Osteocyte (in vitro differentiated cells): ENCODE data around the gene RNF125. TPM values are rescaled to one million over a fixed set of nuclear protein-coding genes. Genes with fewer than 3 reads are reported as not detected.

ENCODE experiments used
- DNase-seq: peaks from one replicate; pipeline ENCODE4 v3.0.0; 2021; ENCODE audit warnings: mixed read lengths; ENCODE audit not compliant: unreplicated experiment; ENCODE audit errors: extremely low spot score
- H3K27ac Mint-ChIP-seq: one replicate; pipeline ENCODE4 v1.8.0; 2021; ENCODE audit warnings: mild to moderate bottlenecking, mixed read lengths; ENCODE audit not compliant: unreplicated experiment
- H3K27me3 Mint-ChIP-seq: one replicate; pipeline ENCODE4 v1.8.0; 2021; ENCODE audit warnings: mixed read lengths; ENCODE audit not compliant: unreplicated experiment
- H3K36me3 Mint-ChIP-seq: one replicate; pipeline ENCODE4 v1.8.0; 2021; ENCODE audit warnings: mixed read lengths; ENCODE audit not compliant: unreplicated experiment
- H3K4me1 Mint-ChIP-seq: one replicate; pipeline ENCODE4 v1.8.0; 2021; ENCODE audit warnings: mixed read lengths; ENCODE audit not compliant: unreplicated experiment
- H3K4me3 Mint-ChIP-seq: one replicate; pipeline ENCODE4 v1.8.0; 2021; ENCODE audit warnings: mild to moderate bottlenecking, moderate library complexity, mixed read lengths; ENCODE audit not compliant: unreplicated experiment
- H3K9me3 Mint-ChIP-seq: one replicate; pipeline ENCODE4 v1.8.0; 2021; ENCODE audit warnings: mixed read lengths; ENCODE audit not compliant: unreplicated experiment
- CTCF ChIP-seq: fragments of 200-600 bp; sonication (generic); IDR thresholded peaks from 2 replicates; pipeline ENCODE4 v1.5.0; 2021; ENCODE audit warnings: antibody characterized with exemption, mild to moderate bottlenecking, moderate library complexity
- total RNA-seq: library from RNA; stranded (reverse); gene quantifications from 2 replicates; pipeline ENCODE4 v1.2.1, GENCODE V29; 2021

RNF125 gene
- total RNA-seq, 1 donor from 2014 or later = 0.13 TPM

- Mint-ChIP-seq H3K4me1 (no peaks in the 10 kb centered on the region), H3K36me3 (no peaks in the 10 kb centered on the region), H3K9me3 (peaks cover 4% of the 10 kb centered on the region), H3K27me3 (peaks cover 14% of the 10 kb centered on the region), H3K4me3 (no peak overlapping the region), H3K27ac (no peak overlapping the region)
- no peak for TF ChIP-seq CTCF
- DNase-seq = no peak
Observed at GRCh38 chr18:32037616-32038015, 19.0 kb downstream of the RNF125 start.

GRCh38 chr18:32040936-32041335, 22.3 kb downstream of the RNF125 start:
- H3K27ac Mint-ChIP-seq = no peak overlapping the region
- no peak overlapping the region for H3K4me3 Mint-ChIP-seq
- no peaks in the 10 kb centered on the region for H3K36me3 Mint-ChIP-seq
- peaks cover 4% of the 10 kb centered on the region for H3K9me3 Mint-ChIP-seq
- no peaks in the 10 kb centered on the region for H3K4me1 Mint-ChIP-seq
- no peak for DNase-seq
- no peak for TF ChIP-seq CTCF
- H3K27me3 Mint-ChIP-seq = no peaks in the 10 kb centered on the region

- Mint-ChIP-seq H3K4me1 (no peaks in the 10 kb centered on the region), H3K27me3 (no peaks in the 10 kb centered on the region), H3K4me3 (no peak overlapping the region), H3K9me3 (peaks cover 4% of the 10 kb centered on the region), H3K36me3 (no peaks in the 10 kb centered on the region), H3K27ac (no peak overlapping the region)
- no peak for DNase-seq
- no peak for TF ChIP-seq CTCF
Observed at GRCh38 chr18:32042337-32042736, 23.7 kb downstream of the RNF125 start.

GRCh38 chr18:32048507-32049091, 30.0 kb downstream of the RNF125 start:
- no peak for DNase-seq
- H3K27ac Mint-ChIP-seq = no peak overlapping the region
- H3K27me3 Mint-ChIP-seq = no peaks in the 10 kb centered on the region
- TF ChIP-seq CTCF = no peak
- H3K4me1 Mint-ChIP-seq = peaks cover 4% of the 10 kb centered on the region
- no peaks in the 10 kb centered on the region for H3K9me3 Mint-ChIP-seq
- no peaks in the 10 kb centered on the region for H3K36me3 Mint-ChIP-seq
- no peak overlapping the region for H3K4me3 Mint-ChIP-seq

- DNase-seq = no peak
- Mint-ChIP-seq H3K4me3 (no peak overlapping the region), H3K27me3 (no peaks in the 10 kb centered on the region), H3K4me1 (peaks cover 4% of the 10 kb centered on the region), H3K36me3 (no peaks in the 10 kb centered on the region), H3K27ac (no peak overlapping the region), H3K9me3 (no peaks in the 10 kb centered on the region)
- TF ChIP-seq CTCF = no peak
Observed at GRCh38 chr18:32049393-32050171, 31.0 kb downstream of the RNF125 start.
